Measurements from ENCODE around the gene IRX2. TPM values are rescaled to one million over a fixed set of nuclear protein-coding genes. Genes with fewer than 3 reads are reported as not detected.

The IRX2 gene
- polyA plus RNA-seq, 1 donor from 2014 or later, result 0.95 TPM

DNA sequence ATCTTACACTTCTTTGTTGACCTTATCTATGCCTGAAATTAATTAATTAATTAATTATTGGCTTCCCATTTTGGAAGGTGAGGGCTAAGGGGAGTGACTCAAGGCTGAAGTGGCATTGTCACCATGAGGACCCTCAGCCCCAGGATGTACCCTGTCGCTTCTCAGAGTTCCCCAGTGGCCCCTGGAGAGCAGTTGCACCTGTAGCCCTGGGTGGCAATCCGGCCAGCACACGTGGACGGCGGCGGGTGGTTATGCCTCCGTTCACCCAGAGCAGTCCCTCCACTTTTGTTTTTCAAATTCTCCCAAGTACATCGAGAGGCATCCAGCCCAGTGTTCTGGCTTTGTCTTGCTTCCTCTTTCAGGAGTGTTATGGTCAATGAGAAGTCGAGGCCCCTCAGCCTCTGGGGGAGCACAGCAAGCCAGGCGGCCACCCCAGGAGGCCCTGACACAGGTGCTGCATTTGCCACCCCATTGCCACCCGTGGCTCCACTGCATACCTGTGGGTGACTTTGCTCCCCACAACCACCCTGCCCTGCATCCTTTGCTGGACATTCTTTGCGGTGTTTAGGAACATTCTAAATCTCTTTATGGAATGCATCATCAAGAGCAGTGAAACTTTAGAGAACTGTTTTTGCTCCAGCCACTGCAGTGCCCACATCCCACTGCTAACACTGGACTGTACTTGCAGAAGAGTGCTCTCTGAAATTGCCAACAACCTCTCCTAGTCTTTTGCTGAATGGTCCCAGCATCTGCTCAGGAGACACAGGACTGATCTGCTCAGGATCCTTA lies 11.5 kb upstream of the IRX2 start:
- H4K20me1 ChIP-seq (ENCODE audit: insufficient read depth), result no peaks in the 10 kb centered on the region
- H3F3A ChIP-seq (ENCODE audit: insufficient read depth, low read length, poor library complexity, severe bottlenecking), result no peaks in the 10 kb centered on the region
- no peak overlapping the region for H3K4me2 ChIP-seq (ENCODE audit: low read length)
- TF ChIP-seq RAD21 (conservative IDR thresholded peaks at IDR 0.05) (no peak), POLR2AphosphoS5 (IDR thresholded peaks at IDR 0.05) (no peak), REST (IDR thresholded peaks at IDR 0.05; ENCODE audit: borderline replicate concordance) (no peak), SMC3 (conservative IDR thresholded peaks at IDR 0.05; ENCODE audit: poor library complexity) (no peak), TAF1 (IDR thresholded peaks at IDR 0.05; ENCODE audit: low read depth) (no peak), MXI1 (conservative IDR thresholded peaks at IDR 0.05; ENCODE audit: poor library complexity, severe bottlenecking) (no peak), EP300 (conservative IDR thresholded peaks at IDR 0.05; ENCODE audit: poor library complexity, severe bottlenecking) (no peak), EZH2 (IDR thresholded peaks at IDR 0.05; ENCODE audit: borderline replicate concordance, insufficient read depth, low read length, poor library complexity, severe bottlenecking) (no peak)
- TF ChIP-seq, protein P1, sequence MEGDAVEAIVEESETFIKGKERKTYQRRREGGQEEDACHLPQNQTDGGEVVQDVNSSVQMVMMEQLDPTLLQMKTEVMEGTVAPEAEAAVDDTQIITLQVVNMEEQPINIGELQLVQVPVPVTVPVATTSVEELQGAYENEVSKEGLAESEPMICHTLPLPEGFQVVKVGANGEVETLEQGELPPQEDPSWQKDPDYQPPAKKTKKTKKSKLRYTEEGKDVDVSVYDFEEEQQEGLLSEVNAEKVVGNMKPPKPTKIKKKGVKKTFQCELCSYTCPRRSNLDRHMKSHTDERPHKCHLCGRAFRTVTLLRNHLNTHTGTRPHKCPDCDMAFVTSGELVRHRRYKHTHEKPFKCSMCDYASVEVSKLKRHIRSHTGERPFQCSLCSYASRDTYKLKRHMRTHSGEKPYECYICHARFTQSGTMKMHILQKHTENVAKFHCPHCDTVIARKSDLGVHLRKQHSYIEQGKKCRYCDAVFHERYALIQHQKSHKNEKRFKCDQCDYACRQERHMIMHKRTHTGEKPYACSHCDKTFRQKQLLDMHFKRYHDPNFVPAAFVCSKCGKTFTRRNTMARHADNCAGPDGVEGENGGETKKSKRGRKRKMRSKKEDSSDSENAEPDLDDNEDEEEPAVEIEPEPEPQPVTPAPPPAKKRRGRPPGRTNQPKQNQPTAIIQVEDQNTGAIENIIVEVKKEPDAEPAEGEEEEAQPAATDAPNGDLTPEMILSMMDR (IDR thresholded peaks at IDR 0.05; ENCODE audit: poor library complexity, severe bottlenecking), result no peak
- peaks cover 15% of the 10 kb centered on the region for H3K27me3 ChIP-seq (ENCODE audit: insufficient read depth, low read depth, low read length)
- no peaks in the 10 kb centered on the region for H3K79me2 ChIP-seq (replicated peaks; ENCODE audit: insufficient read depth, low read length)
- no peak overlapping the region for H3K9ac ChIP-seq (ENCODE audit: low read length)
- no peaks in the 10 kb centered on the region for H3K9me2 ChIP-seq (ENCODE audit: insufficient read depth, low read length)
- no peaks in the 10 kb centered on the region for H3K36me3 ChIP-seq (ENCODE audit: insufficient read depth, low read length)
- H2AFZ ChIP-seq (ENCODE audit: low read depth, low read length), result no peak overlapping the region
- no peak overlapping the region for H3K27ac ChIP-seq (ENCODE audit: low read length)
- H3K9me3 ChIP-seq (ENCODE audit: low read length), result no peaks in the 10 kb centered on the region
- H3K4me3 ChIP-seq (ENCODE audit: low read length), result no peak overlapping the region

GRCh38 chr5:2761921-2762488 lies 10.5 kb upstream of the IRX2 start:
- Histone ChIP-seq H3K9me3 (ENCODE audit: low read length) (no peaks in the 10 kb centered on the region), H3K27me3 (ENCODE audit: insufficient read depth, low read depth, low read length) (peaks cover 24% of the 10 kb centered on the region), H3K79me2 (replicated peaks; ENCODE audit: insufficient read depth, low read length) (no peaks in the 10 kb centered on the region), H3K4me3 (ENCODE audit: low read length) (no peak overlapping the region), H3K36me3 (ENCODE audit: insufficient read depth, low read length) (no peaks in the 10 kb centered on the region), H4K20me1 (ENCODE audit: insufficient read depth) (no peaks in the 10 kb centered on the region), H3K9me2 (ENCODE audit: insufficient read depth, low read length) (no peaks in the 10 kb centered on the region), H3F3A (ENCODE audit: insufficient read depth, low read length, poor library complexity, severe bottlenecking) (no peaks in the 10 kb centered on the region), H3K27ac (ENCODE audit: low read length) (no peak overlapping the region), H3K4me2 (ENCODE audit: low read length) (no peak overlapping the region), H2AFZ (ENCODE audit: low read depth, low read length) (no peak overlapping the region), H3K9ac (ENCODE audit: low read length) (no peak overlapping the region)
- TF ChIP-seq EZH2 (IDR thresholded peaks at IDR 0.05; ENCODE audit: borderline replicate concordance, insufficient read depth, low read length, poor library complexity, severe bottlenecking) (no peak), MXI1 (conservative IDR thresholded peaks at IDR 0.05; ENCODE audit: poor library complexity, severe bottlenecking) (no peak), SMC3 (conservative IDR thresholded peaks at IDR 0.05; ENCODE audit: poor library complexity) (no peak), RAD21 (conservative IDR thresholded peaks at IDR 0.05) (no peak), REST (IDR thresholded peaks at IDR 0.05; ENCODE audit: borderline replicate concordance) (no peak), TAF1 (IDR thresholded peaks at IDR 0.05; ENCODE audit: low read depth) (no peak), POLR2AphosphoS5 (IDR thresholded peaks at IDR 0.05) (no peak), EP300 (conservative IDR thresholded peaks at IDR 0.05; ENCODE audit: poor library complexity, severe bottlenecking) (no peak)
- TF ChIP-seq, protein P1 (IDR thresholded peaks at IDR 0.05; ENCODE audit: poor library complexity, severe bottlenecking), result no peak

Measured in neural cell (in vitro differentiated cells).